RWPE2 (cell line): Measurements from ENCODE around the gene CYBRD1.
"Not testable (repeated sequence)": the region's sequence is repeated elsewhere in the genome, so short reads cannot be mapped to it uniquely, and the experiment has no call there.

Source experiments
- ATAC-seq: fragments of 200-7000 bp; cut with Tn5 transposase; 3 replicates; pipeline ENCODE4 v1.9.1; 2021; ENCODE audit warnings: low read depth
- DNase-seq: peaks from one replicate; pipeline ENCODE4 v3.0.0-alpha.2; 2020; ENCODE audit warnings: low spot score
- H3K27ac ChIP-seq: fragments of 450-650 bp; 2 replicates; pipeline ENCODE4 v1.5.1; 2017; ENCODE audit warnings: mild to moderate bottlenecking; ENCODE audit not compliant: poor library complexity, severe bottlenecking
- H3K27me3 ChIP-seq: fragments of 250-450 bp; sonication (Bioruptor Pico); 2 replicates; pipeline ENCODE4 v1.5.1; 2021; ENCODE audit warnings: mild to moderate bottlenecking, moderate library complexity; ENCODE audit not compliant: insufficient read depth, poor library complexity, severe bottlenecking
- H3K36me3 ChIP-seq: fragments of 250-450 bp; sonication (Bioruptor Pico); 2 replicates; pipeline ENCODE4 v1.5.1; 2020; ENCODE audit warnings: low read depth, mild to moderate bottlenecking, moderate library complexity
- H3K4me1 ChIP-seq: fragments of 250-450 bp; sonication (Bioruptor Pico); 2 replicates; pipeline ENCODE4 v1.5.1; 2021; ENCODE audit warnings: mild to moderate bottlenecking, moderate library complexity; ENCODE audit not compliant: insufficient read depth, poor library complexity, severe bottlenecking
- H3K4me3 ChIP-seq: fragments of 250-450 bp; sonication (Bioruptor Pico); 2 replicates; pipeline ENCODE4 v1.5.1; 2021; ENCODE audit warnings: mild to moderate bottlenecking, moderate library complexity; ENCODE audit not compliant: severe bottlenecking
- H3K9me3 ChIP-seq: fragments of 250-450 bp; sonication (Bioruptor Pico); 2 replicates; pipeline ENCODE4 v1.5.1; 2021; ENCODE audit warnings: mild to moderate bottlenecking, moderate library complexity; ENCODE audit not compliant: severe bottlenecking
- CTCF ChIP-seq: fragments of 450-650 bp; IDR thresholded peaks from one replicate; pipeline ENCODE4 v1.5.1; 2017; ENCODE audit warnings: mild to moderate bottlenecking, moderate library complexity; ENCODE audit not compliant: poor library complexity, severe bottlenecking

CYBRD1 gene

GRCh38 chr2:171487201-171487600 is 35.1 kb upstream of the CYBRD1 start:
- no peaks in the 10 kb centered on the region for H3K9me3 ChIP-seq
- no peaks in the 10 kb centered on the region for H3K27me3 ChIP-seq
- no peak overlapping the region for H3K4me3 ChIP-seq
- peaks cover 8% of the 10 kb centered on the region for H3K36me3 ChIP-seq
- no peak for TF ChIP-seq CTCF
- no peaks in the 10 kb centered on the region for H3K4me1 ChIP-seq
- ATAC-seq (no peak), DNase-seq (no peak)
- H3K27ac ChIP-seq, result no peak overlapping the region

- peaks cover 4% of the 10 kb centered on the region for H3K36me3 ChIP-seq
- no peaks in the 10 kb centered on the region for H3K9me3 ChIP-seq
- no peak overlapping the region for H3K4me3 ChIP-seq
- H3K27ac ChIP-seq, result no peak overlapping the region
- no peaks in the 10 kb centered on the region for H3K27me3 ChIP-seq
- H3K4me1 ChIP-seq, result no peaks in the 10 kb centered on the region
- TF ChIP-seq CTCF, result no peak
- DNase-seq, result no peak
- no peak for ATAC-seq
Measured at GRCh38 chr2:171487803-171488259, 34.4 kb upstream of the CYBRD1 start.

GRCh38 chr2:171490577-171490976 is 31.7 kb upstream of the CYBRD1 start:
- ATAC-seq, result peak; percentile 65
- TF ChIP-seq CTCF, result no peak

GRCh38 chr2:171491292-171491691 is 31.0 kb upstream of the CYBRD1 start:
- Histone ChIP-seq H3K4me1 (no peaks in the 10 kb centered on the region), H3K36me3 (no peaks in the 10 kb centered on the region), H3K27ac (no peak overlapping the region), H3K27me3 (no peaks in the 10 kb centered on the region), H3K9me3 (no peaks in the 10 kb centered on the region), H3K4me3 (no peak overlapping the region)
- no peak for TF ChIP-seq CTCF
- ATAC-seq (no peak), DNase-seq (no peak)

More at GRCh38 chr2:171490577-171490976, 31.7 kb upstream of the CYBRD1 start:
- H3K4me1 ChIP-seq, result no peaks in the 10 kb centered on the region
- no peak for DNase-seq
- H3K27me3 ChIP-seq, result no peaks in the 10 kb centered on the region
- H3K4me3 ChIP-seq, result no peak overlapping the region
- H3K9me3 ChIP-seq, result no peaks in the 10 kb centered on the region
- H3K36me3 ChIP-seq, result no peaks in the 10 kb centered on the region; the same call in 1 of the 2 replicates
- peak overlapping the region; percentile 6 for H3K27ac ChIP-seq

GRCh38 chr2:171492664-171493063 is 29.6 kb upstream of the CYBRD1 start:
- no peaks in the 10 kb centered on the region for H3K36me3 ChIP-seq
- H3K4me1 ChIP-seq, result no peaks in the 10 kb centered on the region
- H3K27me3 ChIP-seq, result no peaks in the 10 kb centered on the region
- no peak for TF ChIP-seq CTCF
- DNase-seq, result no peak
- H3K27ac ChIP-seq, result no peak overlapping the region
- H3K4me3 ChIP-seq, result no peak overlapping the region
- no peak for ATAC-seq
- no peaks in the 10 kb centered on the region for H3K9me3 ChIP-seq

GRCh38 chr2:171497664-171498063 is 24.6 kb upstream of the CYBRD1 start:
- H3K4me3 ChIP-seq, H3K4me1 ChIP-seq, ATAC-seq, H3K27ac ChIP-seq, H3K27me3 ChIP-seq, H3K9me3 ChIP-seq, DNase-seq, H3K36me3 ChIP-seq: not testable (repeated sequence)
